ENCODE data around the gene RASAL2.

The RASAL2 gene

DNA sequence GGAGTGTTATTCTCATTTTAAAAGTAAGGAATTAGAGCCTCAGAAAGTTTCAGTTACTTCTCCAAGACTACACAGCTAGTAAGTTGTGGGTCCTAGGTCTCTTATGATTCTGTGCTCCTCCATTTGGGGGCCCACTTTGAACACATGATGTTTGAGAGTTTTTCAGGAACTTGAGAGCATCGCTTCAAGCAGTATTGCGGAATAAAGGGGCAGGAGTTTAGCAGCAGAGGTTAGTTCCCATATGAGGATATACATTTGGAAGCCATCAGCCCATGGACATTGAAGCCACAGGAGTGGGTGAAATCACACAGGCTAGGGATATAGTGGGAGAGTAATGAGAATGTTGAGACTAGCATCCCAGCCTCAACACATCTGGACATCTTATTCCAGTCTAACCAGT lies 143.2 kb downstream of the RASAL2 start:
- Histone ChIP-seq H3K9ac (ENCODE audit: low read length) (no peak overlapping the region), H3K9me3 (ENCODE audit: insufficient read depth, low read length) (no peaks in the 10 kb centered on the region), H3K36me3 (replicated peaks; ENCODE audit: low read depth, low read length) (no peaks in the 10 kb centered on the region), H3K27me3 (ENCODE audit: low read depth, low read length) (no peaks in the 10 kb centered on the region), H2AFZ (ENCODE audit: low read depth, low read length) (no peak overlapping the region), H3K79me2 (ENCODE audit: low read length) (no peaks in the 10 kb centered on the region), H3K4me1 (ENCODE audit: low read length) (no peaks in the 10 kb centered on the region), H3K27ac (ENCODE audit: low read length) (no peak overlapping the region), H3K4me3 (ENCODE audit: low read length) (no peak overlapping the region), H4K20me1 (ENCODE audit: insufficient read depth, low read length) (no peaks in the 10 kb centered on the region), H3K4me2 (ENCODE audit: low read length) (no peak overlapping the region)
- TF ChIP-seq, protein P1, sequence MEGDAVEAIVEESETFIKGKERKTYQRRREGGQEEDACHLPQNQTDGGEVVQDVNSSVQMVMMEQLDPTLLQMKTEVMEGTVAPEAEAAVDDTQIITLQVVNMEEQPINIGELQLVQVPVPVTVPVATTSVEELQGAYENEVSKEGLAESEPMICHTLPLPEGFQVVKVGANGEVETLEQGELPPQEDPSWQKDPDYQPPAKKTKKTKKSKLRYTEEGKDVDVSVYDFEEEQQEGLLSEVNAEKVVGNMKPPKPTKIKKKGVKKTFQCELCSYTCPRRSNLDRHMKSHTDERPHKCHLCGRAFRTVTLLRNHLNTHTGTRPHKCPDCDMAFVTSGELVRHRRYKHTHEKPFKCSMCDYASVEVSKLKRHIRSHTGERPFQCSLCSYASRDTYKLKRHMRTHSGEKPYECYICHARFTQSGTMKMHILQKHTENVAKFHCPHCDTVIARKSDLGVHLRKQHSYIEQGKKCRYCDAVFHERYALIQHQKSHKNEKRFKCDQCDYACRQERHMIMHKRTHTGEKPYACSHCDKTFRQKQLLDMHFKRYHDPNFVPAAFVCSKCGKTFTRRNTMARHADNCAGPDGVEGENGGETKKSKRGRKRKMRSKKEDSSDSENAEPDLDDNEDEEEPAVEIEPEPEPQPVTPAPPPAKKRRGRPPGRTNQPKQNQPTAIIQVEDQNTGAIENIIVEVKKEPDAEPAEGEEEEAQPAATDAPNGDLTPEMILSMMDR (IDR thresholded peaks at IDR 0.05; ENCODE audit: low read depth, low read length): no peak
- no peak for TF ChIP-seq EZH2phosphoT487 (IDR thresholded peaks at IDR 0.05; ENCODE audit: low read depth)

DNA sequence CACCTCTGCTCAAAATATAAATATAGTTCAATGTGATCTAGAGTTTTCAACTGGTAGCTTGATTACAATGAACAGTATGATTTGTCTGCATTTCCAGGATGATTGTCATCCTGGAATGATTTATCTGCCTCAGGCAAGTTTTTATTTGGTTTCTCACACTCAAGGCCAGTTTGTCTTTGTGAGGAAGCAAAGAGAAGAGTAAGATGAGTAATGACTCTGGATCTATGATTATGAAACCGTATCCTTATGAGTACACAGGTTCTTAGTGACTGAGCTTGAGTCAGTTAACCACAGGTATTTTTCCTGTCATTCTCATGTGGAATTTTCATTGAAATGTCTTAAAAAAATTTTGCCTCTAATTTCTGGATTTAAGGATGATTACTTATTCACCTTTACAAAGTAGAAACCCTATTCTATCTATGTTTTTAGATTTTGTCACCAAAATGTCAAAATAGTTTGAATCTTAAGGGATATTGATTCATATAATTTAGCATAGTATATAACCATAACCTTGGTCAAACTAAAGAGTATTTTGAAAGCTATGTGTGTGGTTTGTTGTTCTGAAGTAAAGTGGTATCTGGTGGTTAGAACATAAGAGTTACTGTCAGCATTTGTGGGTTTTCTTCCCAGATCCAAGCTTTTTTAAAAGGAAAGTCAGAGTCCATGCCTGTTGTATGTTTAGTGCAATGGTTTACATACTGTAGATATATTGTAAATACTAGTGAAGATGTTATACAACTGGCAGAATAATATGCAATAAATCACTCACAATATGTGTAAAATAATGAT lies 145.0 kb downstream of the RASAL2 start:
- Histone ChIP-seq H3K27me3 (ENCODE audit: low read depth, low read length) (no peaks in the 10 kb centered on the region), H3K4me3 (ENCODE audit: low read length) (no peak overlapping the region), H4K20me1 (ENCODE audit: insufficient read depth, low read length) (no peaks in the 10 kb centered on the region), H3K4me1 (ENCODE audit: low read length) (no peaks in the 10 kb centered on the region), H3K27ac (ENCODE audit: low read length) (no peak overlapping the region), H3K9me3 (ENCODE audit: insufficient read depth, low read length) (no peaks in the 10 kb centered on the region), H3K9ac (ENCODE audit: low read length) (no peak overlapping the region), H3K79me2 (ENCODE audit: low read length) (no peaks in the 10 kb centered on the region), H2AFZ (ENCODE audit: low read depth, low read length) (no peak overlapping the region), H3K36me3 (replicated peaks; ENCODE audit: low read depth, low read length) (no peaks in the 10 kb centered on the region), H3K4me2 (ENCODE audit: low read length) (no peak overlapping the region)
- TF ChIP-seq EZH2phosphoT487 (IDR thresholded peaks at IDR 0.05; ENCODE audit: low read depth): no peak
- TF ChIP-seq, protein P1 (IDR thresholded peaks at IDR 0.05; ENCODE audit: low read depth, low read length): no peak

- H3K36me3 ChIP-seq (replicated peaks; ENCODE audit: low read depth, low read length): no peaks in the 10 kb centered on the region
- H3K27me3 ChIP-seq (ENCODE audit: low read depth, low read length): no peaks in the 10 kb centered on the region
- no peaks in the 10 kb centered on the region for H3K79me2 ChIP-seq (ENCODE audit: low read length)
- H3K9me3 ChIP-seq (ENCODE audit: insufficient read depth, low read length): no peaks in the 10 kb centered on the region
- H3K9ac ChIP-seq (ENCODE audit: low read length): no peak overlapping the region
- TF ChIP-seq EZH2phosphoT487 (IDR thresholded peaks at IDR 0.05; ENCODE audit: low read depth): no peak
- TF ChIP-seq, protein P1 (IDR thresholded peaks at IDR 0.05; ENCODE audit: low read depth, low read length): no peak
- no peak overlapping the region for H3K4me3 ChIP-seq (ENCODE audit: low read length)
- no peaks in the 10 kb centered on the region for H4K20me1 ChIP-seq (ENCODE audit: insufficient read depth, low read length)
- no peak overlapping the region for H2AFZ ChIP-seq (ENCODE audit: low read depth, low read length)
- H3K27ac ChIP-seq (ENCODE audit: low read length): no peak overlapping the region
- no peaks in the 10 kb centered on the region for H3K4me1 ChIP-seq (ENCODE audit: low read length)
- no peak overlapping the region for H3K4me2 ChIP-seq (ENCODE audit: low read length)
Measured at GRCh38 chr1:178241057-178241456, 147.2 kb downstream of the RASAL2 start.

- no peaks in the 10 kb centered on the region for H3K27me3 ChIP-seq (ENCODE audit: low read depth, low read length)
- H4K20me1 ChIP-seq (ENCODE audit: insufficient read depth, low read length): no peaks in the 10 kb centered on the region
- H3K4me1 ChIP-seq (ENCODE audit: low read length): no peaks in the 10 kb centered on the region
- no peak overlapping the region for H2AFZ ChIP-seq (ENCODE audit: low read depth, low read length)
- no peaks in the 10 kb centered on the region for H3K9me3 ChIP-seq (ENCODE audit: insufficient read depth, low read length)
- no peaks in the 10 kb centered on the region for H3K79me2 ChIP-seq (ENCODE audit: low read length)
- H3K4me3 ChIP-seq (ENCODE audit: low read length): no peak overlapping the region
- H3K4me2 ChIP-seq (ENCODE audit: low read length): no peak overlapping the region
- TF ChIP-seq, protein P1 (IDR thresholded peaks at IDR 0.05; ENCODE audit: low read depth, low read length): no peak
- TF ChIP-seq EZH2phosphoT487 (IDR thresholded peaks at IDR 0.05; ENCODE audit: low read depth): no peak
- no peak overlapping the region for H3K9ac ChIP-seq (ENCODE audit: low read length)
- H3K27ac ChIP-seq (ENCODE audit: low read length): no peak overlapping the region
- H3K36me3 ChIP-seq (replicated peaks; ENCODE audit: low read depth, low read length): no peaks in the 10 kb centered on the region
Measured at GRCh38 chr1:178241837-178242236, 147.9 kb downstream of the RASAL2 start.
